Gastrocnemius medialis (tissue), 4 donors: ENCODE data around the gene GABBR2. TPM values are rescaled to one million over a fixed set of nuclear protein-coding genes. Genes with fewer than 3 reads are reported as not detected.

Experiments used
- ATAC-seq, 2 donors: fragments of 150-250 bp; one replicate each; pipeline ENCODE4 v1.9.1; 2016
- DNase-seq, 2 donors: peaks; one replicate each; pipeline ENCODE4 v3.0.0-alpha.2; 2019
- H3K27ac ChIP-seq, 4 donors: fragments of 200-600 bp; sonication (generic); 1 replicate in 1 of 4; 2 replicates in 3 of 4; pipeline ENCODE4 v1.5.1; 2016 to 2018; ENCODE audit warnings: mild to moderate bottlenecking in 2 of 4, moderate library complexity in 1 of 4
- H3K27me3 ChIP-seq, 3 donors: fragments of 200-600 bp; sonication (generic) in 2 of 3; 1 replicate in 1 of 3; 2 replicates in 2 of 3; pipeline versions ENCODE4 v1.5.1 to v1.6.0; 2016 to 2019; ENCODE audit warnings: mild to moderate bottlenecking in 1 of 3, moderate library complexity in 1 of 3
- H3K36me3 ChIP-seq, 2 donors: fragments of 200-600 bp; sonication (generic) in 1 of 2; one replicate each; pipeline ENCODE4 v1.5.1; 2017 to 2018
- H3K4me1 ChIP-seq, 2 donors: fragments of 200-600 bp; sonication (generic) in 1 of 2; one replicate each; pipeline ENCODE4 v1.5.1; 2016 to 2017; ENCODE audit warnings: mild to moderate bottlenecking in 2 of 2
- H3K4me3 ChIP-seq, 4 donors: fragments of 200-600 bp; sonication (generic) in 3 of 4; 1 replicate in 1 of 4; 2 replicates in 3 of 4; pipeline ENCODE4 v1.5.1; 2016 to 2019; ENCODE audit warnings: mild to moderate bottlenecking in 2 of 4
- H3K9me3 ChIP-seq, 3 donors: fragments of 200-600 bp; sonication (generic) in 2 of 3; 1 replicate in 1 of 3; 2 replicates in 2 of 3; pipeline ENCODE4 v1.5.1; 2016 to 2019
- CTCF ChIP-seq, 5 experiments: fragments of 450-650 bp in 3 of 5; fragments of 200-600 bp in 2 of 5; sonication (generic) in 2 of 5; IDR thresholded peaks in 4 of 5; conservative IDR thresholded peaks in 1 of 5; 1 replicate in 4 of 5; 2 replicates in 1 of 5; pipeline ENCODE4 v1.5.1; 2016 to 2019; ENCODE audit warnings: antibody characterized with exemption in 5 of 5, mild to moderate bottlenecking in 3 of 5, moderate library complexity in 3 of 5
- POLR2A ChIP-seq, 2 donors: fragments of 450-650 bp; IDR thresholded peaks; one replicate each; pipeline ENCODE4 v1.6.1; 2017; ENCODE audit warnings: antibody characterized with exemption in 2 of 2, mild to moderate bottlenecking in 2 of 2, moderate library complexity in 2 of 2
- in situ Hi-C, 4 donors: fragments of 200-750 bp; cut with MboI; loops; one replicate each; pipeline versions ENCODE4 v1.15.0 to v1.8.0; 2017; ENCODE audit warnings: low sequenced_read_pairs in 4 of 4
- intact Hi-C: fragments of 100-400 bp; cut with DNase I; formaldehyde crosslinking; loops from one replicate; pipeline ENCODE4 v1.15.1; 2023; ENCODE audit warnings: low total_unique reads
- total RNA-seq, 4 donors: library from RNA; depleted of rRNA; stranded (reverse); fragments of >200 nt; gene quantifications; one replicate each; pipeline versions ENCODE4 v1.1.0 to v1.2.3, GENCODE V29; 2016

GABBR2 gene
- total RNA-seq, 4 donors from 2014 or later = 0.46 to 0.80 TPM; not detected in 2

DNA sequence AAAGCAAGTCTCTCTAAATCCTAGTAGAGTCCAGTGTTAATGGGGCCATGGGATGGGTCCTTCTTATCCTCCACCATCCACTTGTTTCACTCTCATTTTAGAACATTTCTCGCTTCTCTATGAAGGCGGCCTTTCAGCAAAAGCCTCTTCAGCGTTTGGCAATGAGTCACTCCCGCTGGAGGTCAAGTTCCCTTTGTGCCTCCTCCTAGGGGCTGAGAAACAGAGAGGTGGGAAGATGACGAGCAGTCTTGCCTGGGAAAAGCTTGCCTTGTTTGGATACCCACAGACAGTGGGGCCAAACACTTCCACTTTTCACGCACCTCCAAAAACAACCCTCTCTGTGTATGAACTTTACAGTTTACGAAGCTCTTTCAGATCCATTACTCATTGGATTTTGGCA, 168.8 kb downstream of the GABBR2 start:
- ATAC-seq (no peak), DNase-seq (no peak)
- in situ Hi-C loops (no loop called here), intact Hi-C loops (loop anchor here (5.0 kb wide), 1 partner anchor 48 kb away; no protein-coding TSS in a partner anchor)
- Histone ChIP-seq H3K9me3 (no peaks in the 10 kb centered on the region), H3K36me3 (no peaks in the 10 kb centered on the region), H3K4me1 (no peaks in the 10 kb centered on the region), H3K27ac (no peak overlapping the region), H3K27me3 (no peaks in the 10 kb centered on the region), H3K4me3 (no peak overlapping the region)
- TF ChIP-seq CTCF (IDR thresholded peaks at IDR 0.05 in 4 of 5, conservative IDR thresholded peaks at IDR 0.05 in 1 of 5) (no peak), POLR2A (IDR thresholded peaks at IDR 0.05) (no peak)

GRCh38 chr9:98538626-98539031, 170.1 kb downstream of the GABBR2 start:
- Histone ChIP-seq H3K4me1 (no peaks in the 10 kb centered on the region), H3K27me3 (no peaks in the 10 kb centered on the region), H3K9me3 (no peaks in the 10 kb centered on the region), H3K4me3 (no peak overlapping the region), H3K27ac (no peak overlapping the region), H3K36me3 (no peaks in the 10 kb centered on the region)
- intact Hi-C loops (no loop called here), in situ Hi-C loops (no loop called here)
- no peak for TF ChIP-seq CTCF (IDR thresholded peaks at IDR 0.05 in 4 of 5, conservative IDR thresholded peaks at IDR 0.05 in 1 of 5)
- TF ChIP-seq POLR2A (IDR thresholded peaks at IDR 0.05) = no peak
- ATAC-seq = no peak
- DNase-seq = no peak

DNA sequence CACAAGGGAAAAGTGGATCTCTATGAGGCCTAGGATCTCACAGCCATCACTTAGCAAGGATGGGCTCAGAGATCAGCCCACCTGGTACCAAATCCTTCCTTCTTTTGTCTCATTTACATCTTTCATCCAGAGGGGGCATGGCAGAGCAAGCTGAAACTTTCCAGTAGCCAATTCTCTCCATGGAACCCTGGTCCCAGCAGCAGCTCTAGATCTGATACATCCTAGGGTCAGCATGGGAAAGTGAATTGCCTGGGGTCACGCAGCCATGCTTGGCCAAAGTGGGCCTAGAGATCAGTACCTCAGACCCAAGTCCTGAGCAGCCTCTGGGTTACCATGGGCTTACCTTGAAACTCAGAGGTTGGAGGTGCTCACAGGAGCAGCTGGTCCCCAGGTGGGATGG, 170.5 kb downstream of the GABBR2 start:
- Histone ChIP-seq H3K27me3 (no peaks in the 10 kb centered on the region), H3K4me1 (no peaks in the 10 kb centered on the region), H3K36me3 (no peaks in the 10 kb centered on the region), H3K9me3 (no peaks in the 10 kb centered on the region), H3K27ac (no peak overlapping the region), H3K4me3 (no peak overlapping the region)
- TF ChIP-seq POLR2A (IDR thresholded peaks at IDR 0.05) = no peak
- no peak for TF ChIP-seq CTCF (IDR thresholded peaks at IDR 0.05 in 4 of 5, conservative IDR thresholded peaks at IDR 0.05 in 1 of 5)
- no peak for ATAC-seq
- DNase-seq = no peak
- in situ Hi-C loops = no loop called here
- intact Hi-C loops = no loop called here

DNA sequence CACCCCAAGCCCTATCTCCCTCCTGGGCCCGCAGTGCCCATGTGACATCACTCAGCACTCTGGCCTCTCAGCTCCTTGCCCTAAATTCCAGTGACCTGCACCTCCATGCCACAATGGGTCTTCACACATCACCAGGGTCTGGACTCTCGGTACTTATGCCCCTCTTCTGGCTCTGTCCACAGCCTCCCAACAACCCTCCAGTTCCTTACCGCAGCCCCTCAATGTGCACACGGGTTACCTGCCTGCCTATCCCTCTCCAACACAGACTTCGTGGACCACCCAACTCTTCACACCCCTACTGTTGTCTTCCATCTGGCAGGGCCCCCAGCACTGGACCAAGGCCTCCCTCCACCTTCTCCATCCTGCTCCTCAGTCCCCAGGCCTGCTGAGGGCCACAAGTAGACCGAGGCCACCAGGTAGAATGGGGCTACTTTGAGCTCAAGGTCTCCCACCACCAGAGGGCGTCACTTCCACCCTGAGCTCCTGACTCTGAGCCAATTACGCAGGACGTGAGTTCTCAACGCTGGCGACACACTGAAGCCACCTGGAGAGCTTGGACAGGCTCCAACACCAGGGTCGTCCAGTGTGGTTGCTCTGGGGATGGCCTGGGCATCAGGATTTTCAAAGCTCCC, 172.1 kb downstream of the GABBR2 start:
- no peak for TF ChIP-seq POLR2A (IDR thresholded peaks at IDR 0.05)
- no peak for TF ChIP-seq CTCF (IDR thresholded peaks at IDR 0.05 in 4 of 5, conservative IDR thresholded peaks at IDR 0.05 in 1 of 5)
- H3K27me3 ChIP-seq = no peaks in the 10 kb centered on the region
- H3K4me3 ChIP-seq = no peak overlapping the region
- no peaks in the 10 kb centered on the region for H3K4me1 ChIP-seq
- intact Hi-C loops = no loop called here
- H3K27ac ChIP-seq = no peak overlapping the region
- DNase-seq = no peak
- in situ Hi-C loops = no loop called here
- ATAC-seq = no peak
- H3K36me3 ChIP-seq = no peaks in the 10 kb centered on the region
- no peaks in the 10 kb centered on the region for H3K9me3 ChIP-seq

DNA sequence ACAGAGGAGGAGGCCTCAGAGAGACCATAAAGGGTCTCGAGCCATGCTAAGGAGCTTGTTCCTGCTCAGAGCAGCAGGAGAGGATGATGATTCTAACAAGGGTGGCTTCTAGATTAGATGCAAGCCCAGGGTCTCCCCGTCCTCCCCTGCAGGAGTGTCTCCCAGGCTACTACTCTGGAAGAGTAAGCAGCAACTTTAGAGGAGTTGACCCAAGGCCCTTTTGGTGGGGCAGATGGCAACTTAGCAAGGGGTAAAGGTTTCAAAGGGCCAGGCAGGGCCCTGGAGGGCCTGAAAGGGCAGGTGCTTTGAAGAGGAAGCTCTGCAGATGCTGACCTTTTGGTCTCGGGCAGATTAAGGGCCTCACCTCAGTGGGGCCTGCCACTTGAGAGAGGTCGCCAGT, 174.9 kb downstream of the GABBR2 start:
- H3K27ac ChIP-seq = no peak overlapping the region
- H3K9me3 ChIP-seq = no peaks in the 10 kb centered on the region
- DNase-seq (no peak), ATAC-seq (no peak)
- no peaks in the 10 kb centered on the region for H3K36me3 ChIP-seq
- H3K27me3 ChIP-seq = no peaks in the 10 kb centered on the region
- in situ Hi-C loops (no loop called here), intact Hi-C loops (no loop called here)
- no peak overlapping the region for H3K4me3 ChIP-seq
- no peaks in the 10 kb centered on the region for H3K4me1 ChIP-seq
- TF ChIP-seq CTCF (IDR thresholded peaks at IDR 0.05 in 4 of 5, conservative IDR thresholded peaks at IDR 0.05 in 1 of 5) = no peak
- TF ChIP-seq POLR2A (IDR thresholded peaks at IDR 0.05) = no peak
